Colon (tissue), 2 donors: Measurements from ENCODE around the gene GNAI2.
"Not testable (repeated sequence)": the region's sequence is repeated elsewhere in the genome, so short reads cannot be mapped to it uniquely, and the experiment has no call there.

Experiments
- FAIRE-seq: peaks from 2 replicates; lab custom pipeline; 2012; peaks lifted over from hg19 to GRCh38; lab: Jason Lieb, UNC
- donor health status: control.
- donor health status: control.

GNAI2 gene

GRCh38 chr3:50264964-50265485, 29.0 kb downstream of the GNAI2 start:
- no peak for FAIRE-seq

GRCh38 chr3:50265571-50265970, 29.6 kb downstream of the GNAI2 start:
- FAIRE-seq, result no peak

- FAIRE-seq, result no peak
These were observed 30.0 kb downstream of the GNAI2 start for GRCh38 chr3:50266017-50266416.

- no peak for FAIRE-seq
These were observed 30.8 kb downstream of the GNAI2 start for GRCh38 chr3:50266836-50267235.

GRCh38 chr3:50267280-50267913, 31.4 kb downstream of the GNAI2 start:
- FAIRE-seq, result no peak

GRCh38 chr3:50268276-50268675, 32.3 kb downstream of the GNAI2 start:
- no peak for FAIRE-seq

- no peak for FAIRE-seq
These were observed 32.9 kb downstream of the GNAI2 start, which contains the start of gene SEMA3B for GRCh38 chr3:50268703-50269451. Gene SEMA3B (plus strand): TSS chr3:50269147. CDS start chr3:50269241, 94 bp downstream.

GRCh38 chr3:50269460-50269859, 33.5 kb downstream of the GNAI2 start:
- FAIRE-seq, result no peak

- FAIRE-seq, result no peak
These were observed 34.0 kb downstream of the GNAI2 start for GRCh38 chr3:50269977-50270413.

- no peak for FAIRE-seq
These were observed 34.6 kb downstream of the GNAI2 start for GRCh38 chr3:50270422-50271224.

GRCh38 chr3:50271314-50271936, 35.4 kb downstream of the GNAI2 start:
- FAIRE-seq, result no peak

- not testable (repeated sequence) for FAIRE-seq
These were observed 36.5 kb downstream of the GNAI2 start for GRCh38 chr3:50272538-50272910.

GRCh38 chr3:50272911-50273688, 37.1 kb downstream of the GNAI2 start:
- no peak for FAIRE-seq

- FAIRE-seq, result no peak
These were observed 37.7 kb downstream of the GNAI2 start for GRCh38 chr3:50273689-50274065.

- no peak for FAIRE-seq
These were observed 38.5 kb downstream of the GNAI2 start for GRCh38 chr3:50274371-50275104.

GRCh38 chr3:50275141-50275995, 39.4 kb downstream of the GNAI2 start:
- no peak for FAIRE-seq

- no peak for FAIRE-seq
These were observed 40.2 kb downstream of the GNAI2 start for GRCh38 chr3:50275996-50276761.

- no peak for FAIRE-seq
These were observed 40.7 kb downstream of the GNAI2 start for GRCh38 chr3:50276762-50277101.
